Measurements from ENCODE around the gene MTCL3.

- TF ChIP-seq CTCF (IDR thresholded peaks at IDR 0.05) = no peak
- TF ChIP-seq EP300 (IDR thresholded peaks at IDR 0.05) = no peak
- TF ChIP-seq POLR2A (IDR thresholded peaks at IDR 0.05; ENCODE audit: low read length) = no peak
- no peak for TF ChIP-seq RCOR1 (IDR thresholded peaks at IDR 0.05; ENCODE audit: low read depth, low read length)
- TF ChIP-seq ATOH8 (CRISPR knock-in tag; IDR thresholded peaks at IDR 0.05; ENCODE audit: low read depth) = no peak
- TF ChIP-seq BHLHE40 (IDR thresholded peaks at IDR 0.05; ENCODE audit: low read depth, low read length) = no peak
- no peak for TF ChIP-seq ELK1 (IDR thresholded peaks at IDR 0.05; ENCODE audit: low read depth, low read length)
- no peak for TF ChIP-seq PBX3 (IDR thresholded peaks at IDR 0.05)
- no peak for TF ChIP-seq NFE2L2 (conservative IDR thresholded peaks at IDR 0.05; ENCODE audit: low read length)
- TF ChIP-seq POLR2AphosphoS2 (conservative IDR thresholded peaks at IDR 0.05; ENCODE audit: low read length) = no peak
Observed at GRCh38 chr6:127497410-127497809, 21.7 kb downstream of the MTCL3 start.
